ENCODE measurements around the gene GALK1. TPM values are rescaled to one million over a fixed set of nuclear protein-coding genes. Genes with fewer than 3 reads are reported as not detected.

The GALK1 gene
- total RNA-seq, 4 donors from 2014 or later: 13.7 to 23.2 (median 20.4) TPM

GRCh38 chr17:75733471-75733870 lies 31.5 kb downstream of the GALK1 start:
- WGBS, 2 donors (ENCODE audit: low coverage in 1 of 2): 75 to 96% methylated on average over 4 to 12 of the region's 18 CpGs
- Histone ChIP-seq H3K27ac (no peak overlapping the region), H3K27me3 (peaks cover 14% of the 10 kb centered on the region), H3K4me1 (no peaks in the 10 kb centered on the region), H3K36me3 (peaks cover 0 to 67% of the 10 kb centered on the region in 2 donors), H3K4me3 (no peak overlapping the region), H3K9me3 (no peaks in the 10 kb centered on the region)
- no peak for ATAC-seq
- no peak for TF ChIP-seq EP300 (IDR thresholded peaks at IDR 0.05)
- TF ChIP-seq POLR2A (IDR thresholded peaks at IDR 0.05): no peak
- TF ChIP-seq POLR2AphosphoS5 (IDR thresholded peaks at IDR 0.05): no peak
- TF ChIP-seq CTCF (IDR thresholded peaks at IDR 0.05): no peak

GRCh38 chr17:75731716-75732498 lies 33.1 kb downstream of the GALK1 start:
- H3K4me1 ChIP-seq: no peaks in the 10 kb centered on the region
- H3K4me3 ChIP-seq: no peak overlapping the region
- no peak for TF ChIP-seq POLR2AphosphoS5 (IDR thresholded peaks at IDR 0.05)
- TF ChIP-seq EP300 (IDR thresholded peaks at IDR 0.05): no peak
- no peak for TF ChIP-seq POLR2A (IDR thresholded peaks at IDR 0.05)
- TF ChIP-seq CTCF (IDR thresholded peaks at IDR 0.05): no peak
- peaks cover 0 to 64% of the 10 kb centered on the region in 2 donors for H3K36me3 ChIP-seq
- H3K27me3 ChIP-seq: peaks cover 3% of the 10 kb centered on the region
- ATAC-seq: no peak
- WGBS, 2 donors (ENCODE audit: low coverage in 1 of 2): 62 to 80% methylated on average over 1 to 3 of the region's 31 CpGs
- no peak overlapping the region for H3K27ac ChIP-seq
- no peaks in the 10 kb centered on the region for H3K9me3 ChIP-seq

GRCh38 chr17:75731086-75731715 lies 33.8 kb downstream of the GALK1 start:
- TF ChIP-seq POLR2AphosphoS5 (IDR thresholded peaks at IDR 0.05): no peak
- H3K27me3 ChIP-seq: peaks cover 6% of the 10 kb centered on the region
- no peaks in the 10 kb centered on the region for H3K9me3 ChIP-seq
- H3K36me3 ChIP-seq: peaks cover 0 to 60% of the 10 kb centered on the region in 2 donors
- no peaks in the 10 kb centered on the region for H3K4me1 ChIP-seq
- WGBS, 2 donors (ENCODE audit: low coverage in 1 of 2): no CpG with 5 or more reads among the region's 26 CpGs
- H3K4me3 ChIP-seq: no peak overlapping the region
- no peak for ATAC-seq
- H3K27ac ChIP-seq: no peak overlapping the region

GRCh38 chr17:75730065-75730464 lies 34.9 kb downstream of the GALK1 start:
- no peak for TF ChIP-seq CTCF (IDR thresholded peaks at IDR 0.05)
- TF ChIP-seq POLR2A (IDR thresholded peaks at IDR 0.05): no peak
- TF ChIP-seq POLR2AphosphoS5 (IDR thresholded peaks at IDR 0.05): no peak
- TF ChIP-seq EP300 (IDR thresholded peaks at IDR 0.05): no peak
- ATAC-seq: no peak
- H3K4me1 ChIP-seq: no peaks in the 10 kb centered on the region
- H3K27me3 ChIP-seq: peaks cover 15% of the 10 kb centered on the region
- no peak overlapping the region for H3K4me3 ChIP-seq
- 60% methylated on average over 1 of the region's 24 CpGs; no CpG with 5 or more reads in 1 of the 2 donors for WGBS, 2 donors (ENCODE audit: low coverage in 1 of 2)
- H3K27ac ChIP-seq: no peak overlapping the region
- no peaks in the 10 kb centered on the region for H3K9me3 ChIP-seq
- H3K36me3 ChIP-seq: peaks cover 0 to 64% of the 10 kb centered on the region in 2 donors

GRCh38 chr17:75729351-75729750 lies 35.6 kb downstream of the GALK1 start:
- H3K27me3 ChIP-seq: peaks cover 22% of the 10 kb centered on the region
- no peaks in the 10 kb centered on the region for H3K4me1 ChIP-seq
- H3K4me3 ChIP-seq: no peak overlapping the region
- H3K36me3 ChIP-seq: peaks cover 0 to 69% of the 10 kb centered on the region in 2 donors
- TF ChIP-seq POLR2A (IDR thresholded peaks at IDR 0.05): no peak
- no peak for TF ChIP-seq POLR2AphosphoS5 (IDR thresholded peaks at IDR 0.05)
- no peak for TF ChIP-seq CTCF (IDR thresholded peaks at IDR 0.05)
- no peak for TF ChIP-seq EP300 (IDR thresholded peaks at IDR 0.05)
- H3K9me3 ChIP-seq: no peaks in the 10 kb centered on the region
- no peak for ATAC-seq
- WGBS, 2 donors (ENCODE audit: low coverage in 1 of 2): 80% methylated on average over 2 of the region's 7 CpGs; no CpG with 5 or more reads in 1 of the 2 donors
- no peak overlapping the region for H3K27ac ChIP-seq

Measured in gastroesophageal sphincter (tissue), 4 donors.